ENCODE measurements around the gene NTS.

GRCh38 chr12:85836197-85837090 is 37.7 kb upstream of the NTS start, which contains the start of gene RASSF9:
- TF ChIP-seq, protein P1, sequence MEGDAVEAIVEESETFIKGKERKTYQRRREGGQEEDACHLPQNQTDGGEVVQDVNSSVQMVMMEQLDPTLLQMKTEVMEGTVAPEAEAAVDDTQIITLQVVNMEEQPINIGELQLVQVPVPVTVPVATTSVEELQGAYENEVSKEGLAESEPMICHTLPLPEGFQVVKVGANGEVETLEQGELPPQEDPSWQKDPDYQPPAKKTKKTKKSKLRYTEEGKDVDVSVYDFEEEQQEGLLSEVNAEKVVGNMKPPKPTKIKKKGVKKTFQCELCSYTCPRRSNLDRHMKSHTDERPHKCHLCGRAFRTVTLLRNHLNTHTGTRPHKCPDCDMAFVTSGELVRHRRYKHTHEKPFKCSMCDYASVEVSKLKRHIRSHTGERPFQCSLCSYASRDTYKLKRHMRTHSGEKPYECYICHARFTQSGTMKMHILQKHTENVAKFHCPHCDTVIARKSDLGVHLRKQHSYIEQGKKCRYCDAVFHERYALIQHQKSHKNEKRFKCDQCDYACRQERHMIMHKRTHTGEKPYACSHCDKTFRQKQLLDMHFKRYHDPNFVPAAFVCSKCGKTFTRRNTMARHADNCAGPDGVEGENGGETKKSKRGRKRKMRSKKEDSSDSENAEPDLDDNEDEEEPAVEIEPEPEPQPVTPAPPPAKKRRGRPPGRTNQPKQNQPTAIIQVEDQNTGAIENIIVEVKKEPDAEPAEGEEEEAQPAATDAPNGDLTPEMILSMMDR (optimal IDR thresholded peaks at IDR 0.05 in 1 of 3, IDR thresholded peaks at IDR 0.05 in 1 of 3, conservative IDR thresholded peaks at IDR 0.05 in 1 of 3; ENCODE audit: extremely low read depth in 1 of 3, insufficient read depth in 2 of 3, low read length in 3 of 3), result no peak
- no peak for TF ChIP-seq EZH2 (IDR thresholded peaks at IDR 0.05; ENCODE audit: low read length)
